HG03108 (cell line): ENCODE results near the gene PLEKHN1.

Experiments
- ATAC-seq: cut with Tn5 transposase; IDR thresholded peaks from one replicate; pipeline ENCODE4 v1.9.1; 2021; ENCODE audit warnings: moderate library complexity; ENCODE audit not compliant: unreplicated experiment

Gene PLEKHN1

DNA sequence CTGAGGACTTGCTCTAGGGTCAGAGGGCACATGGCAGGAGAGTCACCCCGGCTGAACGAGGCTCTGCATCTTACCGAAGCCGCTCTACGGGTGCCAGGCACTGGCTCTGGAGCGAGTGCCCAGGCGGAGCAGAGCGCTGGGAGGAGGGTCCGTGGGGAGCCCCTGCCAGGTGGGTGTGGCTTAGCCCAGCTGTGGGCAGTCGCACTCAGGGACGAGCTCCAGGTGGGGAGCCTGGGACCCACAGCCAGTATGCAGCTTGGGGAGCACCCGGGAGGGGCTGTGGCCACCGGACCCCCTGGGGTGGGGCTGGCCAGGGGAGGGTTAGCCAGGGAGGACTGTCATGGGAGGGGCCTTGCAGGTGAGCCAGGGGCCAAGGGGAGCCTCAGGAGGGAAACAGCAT is 57.4 kb downstream of the PLEKHN1 start:
- no peak for ATAC-seq

DNA sequence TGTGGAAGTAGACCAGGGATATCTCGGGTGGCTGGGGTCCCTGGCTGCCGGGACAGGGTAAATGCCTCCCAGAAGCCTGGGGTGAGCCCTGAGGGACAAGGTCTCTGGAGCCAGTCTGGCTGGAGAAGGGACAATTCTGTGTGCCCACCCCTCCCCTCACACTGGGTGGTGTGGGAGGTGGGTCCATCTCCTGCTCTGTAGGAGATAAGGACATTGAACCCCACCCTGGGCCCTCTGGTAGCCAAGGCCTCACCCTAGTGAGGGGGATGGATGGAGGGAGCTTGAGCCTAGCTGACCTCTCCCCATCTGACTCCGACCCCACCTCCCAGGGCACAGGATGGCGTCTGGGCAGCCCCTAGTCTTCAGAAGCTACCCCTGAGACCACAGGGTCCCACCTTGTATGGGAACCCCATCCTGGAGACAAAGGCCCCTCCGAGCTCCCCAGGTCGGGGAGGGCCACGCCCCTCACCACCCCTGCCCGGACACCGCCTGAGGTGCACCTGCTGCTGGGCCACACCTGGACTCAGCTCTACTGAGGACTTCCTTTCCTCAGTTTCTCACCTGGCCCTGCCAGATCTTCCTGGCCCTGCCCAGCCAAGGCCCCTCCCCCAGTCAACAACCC is 58.0 kb downstream of the PLEKHN1 start:
- no peak for ATAC-seq

DNA sequence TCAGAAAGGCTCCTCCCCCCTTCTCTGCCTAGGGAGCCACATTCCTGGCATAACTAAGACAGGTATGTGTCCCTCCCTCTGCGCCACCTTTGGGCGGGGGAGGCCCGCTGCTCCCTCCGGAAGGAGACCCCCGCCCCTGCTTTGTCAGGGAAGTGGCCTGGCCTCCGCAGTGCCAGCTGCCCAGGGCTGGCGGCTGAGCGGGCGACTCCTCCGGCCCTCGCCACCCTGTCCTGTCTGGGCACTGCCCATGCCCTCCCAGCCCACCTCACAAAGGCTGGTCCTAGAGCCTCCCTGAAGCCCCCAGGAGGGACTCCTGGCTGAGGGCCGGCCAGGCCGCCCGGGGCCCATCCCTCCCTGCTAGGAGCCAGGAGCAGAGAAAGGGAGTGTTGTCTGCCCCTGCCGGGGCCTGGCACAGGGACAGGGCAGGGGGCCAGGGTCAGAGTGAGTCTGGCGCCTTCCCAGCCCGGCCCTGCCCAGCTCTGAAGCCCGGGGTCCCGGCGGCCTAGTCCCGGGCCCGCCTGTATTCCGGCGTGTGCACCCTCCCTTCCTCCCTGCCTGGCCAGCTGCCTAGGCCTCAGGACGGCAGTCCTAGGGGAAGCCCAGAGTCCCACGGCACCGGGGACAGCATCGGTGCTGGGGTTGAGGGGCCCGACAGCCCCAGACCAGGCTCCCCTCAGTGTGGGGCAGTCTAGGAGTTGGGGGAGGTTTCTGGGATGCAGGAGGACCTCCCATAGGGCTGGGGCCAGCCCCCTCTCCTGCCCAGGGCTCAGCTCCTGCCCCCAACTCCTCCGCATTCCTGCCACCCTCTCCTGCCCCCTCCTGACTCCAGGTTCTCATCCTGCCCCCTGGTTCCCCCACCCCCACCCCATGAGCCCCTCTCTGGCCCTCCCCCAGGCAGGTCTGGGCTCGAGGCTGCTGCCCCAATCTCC is 58.8 kb downstream of the PLEKHN1 start:
- ATAC-seq = no peak
